HEK293T (cell line): ENCODE results near the gene C1QTNF3.
A peak's percentile ranks its signal among the peaks of the same experiment; 100 is the strongest.

Source experiments
- CTCF ChIA-PET: fragments of 350-600 bp; formaldehyde crosslinking; extraction: SDS; loops from one replicate; lab custom pipeline; 2021; ENCODE audit warnings: antibody characterized with exemption, inconsistent platforms; lab: Yijun Ruan, JAX
- POLR2A ChIA-PET: fragments of 350-600 bp; formaldehyde crosslinking; extraction: SDS; loops from one replicate; lab custom pipeline; 2020; ENCODE audit warnings: antibody characterized with exemption, inconsistent platforms; lab: Yijun Ruan, JAX
- DNase-seq: peaks from one replicate; pipeline ENCODE4 v3.0.0; 2012; ENCODE audit warnings: mixed read lengths; ENCODE audit errors: extremely low spot score
- ARNT ChIP-seq: fragments of 450-650 bp; IDR thresholded peaks from 2 replicates; pipeline ENCODE4 v1.6.1; 2017; ENCODE audit warnings: mild to moderate bottlenecking
- BHLHE40 ChIP-seq: fragments of 450-650 bp; IDR thresholded peaks from 2 replicates; pipeline ENCODE4 v1.6.1; 2016; ENCODE audit warnings: mild to moderate bottlenecking, moderate library complexity, borderline replicate concordance
- CTBP1 ChIP-seq: fragments of 450-650 bp; IDR thresholded peaks from 2 replicates; pipeline ENCODE4 v1.6.1; 2016; ENCODE audit warnings: borderline replicate concordance
- ELF4 ChIP-seq: fragments of 450-650 bp; IDR thresholded peaks from 2 replicates; pipeline ENCODE4 v1.6.1; 2017; ENCODE audit warnings: antibody characterized with exemption
- FOXM1 ChIP-seq: fragments of 450-650 bp; IDR thresholded peaks from 2 replicates; pipeline ENCODE4 v1.6.1; 2017; ENCODE audit warnings: mild to moderate bottlenecking, borderline replicate concordance
- HDGF ChIP-seq: fragments of 450-650 bp; IDR thresholded peaks from 2 replicates; pipeline ENCODE4 v1.6.1; 2017; ENCODE audit warnings: antibody characterized with exemption, borderline replicate concordance
- L3MBTL2 ChIP-seq: fragments of 450-650 bp; conservative IDR thresholded peaks from 2 replicates; pipeline ENCODE4 v1.6.1; 2016; ENCODE audit warnings: mild to moderate bottlenecking
- LEF1 ChIP-seq: fragments of 450-650 bp; IDR thresholded peaks from 2 replicates; pipeline ENCODE4 v1.6.1; 2017; ENCODE audit warnings: mild to moderate bottlenecking, borderline replicate concordance
- NFRKB ChIP-seq: fragments of 450-650 bp; IDR thresholded peaks from 2 replicates; pipeline ENCODE4 v1.6.1; 2016; ENCODE audit warnings: mild to moderate bottlenecking, moderate library complexity
- PKNOX1 ChIP-seq: fragments of 450-650 bp; IDR thresholded peaks from 2 replicates; pipeline ENCODE4 v1.6.1; 2016
- SP1 ChIP-seq: fragments of 450-650 bp; IDR thresholded peaks from 2 replicates; pipeline ENCODE4 v1.6.1; 2017
- SUZ12 ChIP-seq: fragments of 450-650 bp; IDR thresholded peaks from 2 replicates; pipeline ENCODE4 v1.6.1; 2016; ENCODE audit warnings: mild to moderate bottlenecking
- TARDBP ChIP-seq: fragments of 450-650 bp; IDR thresholded peaks from 2 replicates; pipeline ENCODE4 v1.6.1; 2016
- ZNF384 ChIP-seq: fragments of 450-650 bp; IDR thresholded peaks from 2 replicates; pipeline ENCODE4 v1.6.1; 2016

C1QTNF3 gene

GRCh38 chr5:33969572-33970452 lies 73.2 kb downstream of the C1QTNF3 start:
- CTCF ChIA-PET: interaction anchor here (0.5 to 1.5 kb wide), 10 partner anchors 9 to 534 kb away, joined by 3 to 5 read pairs (median 4); no protein-coding TSS in a partner anchor
- POLR2A ChIA-PET: no interaction called here
- DNase-seq: peak; percentile 53
- TF ChIP-seq FOXM1 (no peak), LEF1 (no peak), NFRKB (no peak)

DNA sequence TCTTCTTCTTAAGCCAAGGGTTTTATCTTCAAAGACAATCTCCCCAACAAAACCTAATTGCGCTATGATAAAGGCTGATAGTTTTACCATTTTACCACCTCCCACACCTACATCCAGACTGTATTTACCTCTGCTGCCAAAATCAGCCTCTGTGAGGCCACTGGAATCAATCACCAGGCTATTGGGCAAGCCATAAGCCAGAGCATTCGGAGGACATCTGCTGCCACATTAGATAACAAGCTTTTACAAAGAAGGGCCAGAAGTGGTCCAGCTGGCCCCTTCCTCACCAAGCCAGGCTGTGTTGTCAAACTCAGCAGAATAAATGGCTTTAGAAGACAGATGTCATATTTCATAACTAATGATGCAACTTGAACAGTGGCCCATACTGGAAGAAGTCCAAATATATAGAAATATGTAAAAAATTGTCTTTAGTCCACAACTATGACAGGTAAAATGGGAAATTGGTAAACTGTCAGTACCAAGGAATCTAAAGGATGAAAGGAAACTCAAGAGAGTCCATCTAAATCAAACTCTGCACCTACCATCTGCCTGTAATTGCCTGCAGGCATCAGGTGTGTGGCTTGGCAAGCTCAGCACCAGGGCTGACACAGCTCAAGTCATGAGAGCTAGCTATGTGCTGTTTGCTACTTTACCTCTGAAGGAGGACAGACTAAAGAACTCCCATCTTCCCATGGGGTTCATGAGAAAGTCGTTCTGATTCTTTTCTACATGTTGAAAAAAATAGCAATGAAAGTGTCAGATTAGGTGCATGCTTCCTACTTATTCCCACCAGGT lies 74.6 kb downstream of the C1QTNF3 start:
- no peak for DNase-seq
- TF ChIP-seq LEF1 (no peak), SUZ12 (no peak), L3MBTL2 (no peak), SP1 (no peak), FOXM1 (no peak), ARNT (no peak), HDGF (no peak), CTBP1 (no peak), ELF4 (no peak), PKNOX1 (no peak), NFRKB (no peak), BHLHE40 (no peak), ZNF384 (no peak), TARDBP (no peak)
- ChIA-PET CTCF (interaction anchor here (1.1 to 1.3 kb wide), 2 partner anchors 10 to 379 kb away, joined by 3 to 4 read pairs; no protein-coding TSS in a partner anchor), POLR2A (no interaction called here)
